SK-N-SH treated with all-trans-retinoic acid at 6 μM for 48 hours (cell line): ENCODE data around the gene MADD.

Source experiments
- ARNTL ChIP-seq: fragments of 450-650 bp; formaldehyde crosslinking; IDR thresholded peaks from 2 replicates; pipeline ENCODE4 v1.5.0; 2020; ENCODE audit warnings: low read depth, mild to moderate bottlenecking, moderate library complexity, borderline replicate concordance
- CSDC2 ChIP-seq: fragments of 250-450 bp; sonication (Bioruptor Pico); IDR thresholded peaks from 2 replicates; pipeline ENCODE4 v1.5.0; 2020; ENCODE audit warnings: mild to moderate bottlenecking, moderate library complexity
- OSR1 ChIP-seq: fragments of 250-450 bp; sonication (Bioruptor Pico); IDR thresholded peaks from 2 replicates; pipeline ENCODE4 v1.8.0; 2022; ENCODE audit warnings: moderate library complexity, mild to moderate bottlenecking, inconsistent platforms
- PPARA ChIP-seq: fragments of 250-450 bp; sonication (Bioruptor Pico); IDR thresholded peaks from 2 replicates; pipeline ENCODE4 v1.5.0; 2020; ENCODE audit warnings: mild to moderate bottlenecking, borderline replicate concordance
- SNAI2 ChIP-seq: fragments of 250-450 bp; sonication (Bioruptor Pico); IDR thresholded peaks from 2 replicates; pipeline ENCODE4 v1.5.0; 2020; ENCODE audit warnings: mild to moderate bottlenecking, moderate library complexity
- TOX ChIP-seq: fragments of 250-450 bp; sonication (Bioruptor Pico); IDR thresholded peaks from 2 replicates; pipeline ENCODE4 v1.8.0; 2021; ENCODE audit warnings: mild to moderate bottlenecking, moderate library complexity, borderline replicate concordance
- ZNF565 ChIP-seq: fragments of 450-650 bp; formaldehyde crosslinking; conservative IDR thresholded peaks from 2 replicates; pipeline ENCODE4 v1.5.0; 2020; ENCODE audit warnings: low read depth, mild to moderate bottlenecking, moderate library complexity
- TF ChIP-seq, protein P1 (sequence below): fragments of 250-450 bp; sonication (Bioruptor Pico); IDR thresholded peaks from 2 replicates; pipeline ENCODE4 v1.5.1; 2020; ENCODE audit warnings: low read depth, mild to moderate bottlenecking, moderate library complexity
- TF ChIP-seq, protein P2 (sequence below): fragments of 250-450 bp; sonication (Bioruptor Pico); IDR thresholded peaks from 2 replicates; pipeline ENCODE4 v1.8.0; 2020; ENCODE audit warnings: mild to moderate bottlenecking, moderate library complexity, borderline replicate concordance
- TF ChIP-seq, protein P3 (sequence below): fragments of 250-450 bp; sonication (Bioruptor Pico); IDR thresholded peaks from 2 replicates; pipeline ENCODE4 v1.5.1; 2021; ENCODE audit warnings: mild to moderate bottlenecking, moderate library complexity

DNA sequence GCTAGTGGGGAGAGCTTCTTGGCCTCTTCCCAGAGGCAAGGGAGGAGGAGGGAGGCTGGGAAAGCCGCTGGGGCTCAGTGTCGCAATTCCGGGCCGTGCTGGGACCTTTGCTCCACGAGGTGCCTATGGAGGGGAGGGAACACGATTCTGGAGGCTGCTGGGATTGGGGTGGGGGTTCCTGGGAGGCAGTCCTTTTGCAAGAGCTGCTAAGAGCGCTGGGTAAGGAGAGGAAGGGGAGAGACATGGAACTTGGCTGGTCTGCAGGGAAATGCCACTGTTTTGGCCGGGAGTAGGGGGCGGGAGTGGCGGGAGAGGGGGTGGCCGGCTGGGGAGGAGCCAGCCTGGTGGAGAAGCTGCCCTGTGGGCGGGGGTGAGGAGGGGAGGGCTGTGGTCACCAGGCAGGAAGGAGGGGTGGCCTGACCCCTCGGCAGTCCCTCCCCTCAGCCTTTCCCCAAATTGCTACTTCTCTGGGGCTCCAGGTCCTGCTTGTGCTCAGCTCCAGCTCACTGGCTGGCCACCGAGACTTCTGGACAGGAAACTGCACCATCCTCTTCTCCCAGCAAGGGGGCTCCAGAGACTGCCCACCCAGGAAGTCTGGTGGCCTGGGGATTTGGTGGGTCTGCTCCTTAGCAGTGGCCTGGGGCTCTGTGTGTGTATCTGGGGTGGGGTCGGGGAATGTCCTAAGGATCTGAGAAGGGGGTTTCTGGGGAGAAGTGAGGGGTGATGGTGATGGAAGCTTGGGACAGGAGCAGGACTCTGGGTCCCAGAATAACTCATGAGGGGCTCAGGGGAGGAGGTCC lies 12.2 kb upstream of the MADD start, which contains the start of gene NR1H3:
- TF ChIP-seq TOX (CRISPR knock-in tag) (no peak), ARNTL (CRISPR knock-in tag) (no peak), SNAI2 (CRISPR knock-in tag) (no peak), PPARA (CRISPR knock-in tag) (no peak), ZNF565 (CRISPR knock-in tag) (no peak), CSDC2 (CRISPR knock-in tag) (no peak), OSR1 (CRISPR knock-in tag) (no peak)
- TF ChIP-seq, protein P1, sequence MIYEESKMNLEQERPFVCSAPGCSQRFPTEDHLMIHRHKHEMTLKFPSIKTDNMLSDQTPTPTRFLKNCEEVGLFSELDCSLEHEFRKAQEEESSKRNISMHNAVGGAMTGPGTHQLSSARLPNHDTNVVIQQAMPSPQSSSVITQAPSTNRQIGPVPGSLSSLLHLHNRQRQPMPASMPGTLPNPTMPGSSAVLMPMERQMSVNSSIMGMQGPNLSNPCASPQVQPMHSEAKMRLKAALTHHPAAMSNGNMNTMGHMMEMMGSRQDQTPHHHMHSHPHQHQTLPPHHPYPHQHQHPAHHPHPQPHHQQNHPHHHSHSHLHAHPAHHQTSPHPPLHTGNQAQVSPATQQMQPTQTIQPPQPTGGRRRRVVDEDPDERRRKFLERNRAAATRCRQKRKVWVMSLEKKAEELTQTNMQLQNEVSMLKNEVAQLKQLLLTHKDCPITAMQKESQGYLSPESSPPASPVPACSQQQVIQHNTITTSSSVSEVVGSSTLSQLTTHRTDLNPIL, result no peak
- TF ChIP-seq, protein P2, sequence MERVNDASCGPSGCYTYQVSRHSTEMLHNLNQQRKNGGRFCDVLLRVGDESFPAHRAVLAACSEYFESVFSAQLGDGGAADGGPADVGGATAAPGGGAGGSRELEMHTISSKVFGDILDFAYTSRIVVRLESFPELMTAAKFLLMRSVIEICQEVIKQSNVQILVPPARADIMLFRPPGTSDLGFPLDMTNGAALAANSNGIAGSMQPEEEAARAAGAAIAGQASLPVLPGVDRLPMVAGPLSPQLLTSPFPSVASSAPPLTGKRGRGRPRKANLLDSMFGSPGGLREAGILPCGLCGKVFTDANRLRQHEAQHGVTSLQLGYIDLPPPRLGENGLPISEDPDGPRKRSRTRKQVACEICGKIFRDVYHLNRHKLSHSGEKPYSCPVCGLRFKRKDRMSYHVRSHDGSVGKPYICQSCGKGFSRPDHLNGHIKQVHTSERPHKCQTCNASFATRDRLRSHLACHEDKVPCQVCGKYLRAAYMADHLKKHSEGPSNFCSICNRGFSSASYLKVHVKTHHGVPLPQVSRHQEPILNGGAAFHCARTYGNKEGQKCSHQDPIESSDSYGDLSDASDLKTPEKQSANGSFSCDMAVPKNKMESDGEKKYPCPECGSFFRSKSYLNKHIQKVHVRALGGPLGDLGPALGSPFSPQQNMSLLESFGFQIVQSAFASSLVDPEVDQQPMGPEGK, result no peak
- TF ChIP-seq, protein P3, sequence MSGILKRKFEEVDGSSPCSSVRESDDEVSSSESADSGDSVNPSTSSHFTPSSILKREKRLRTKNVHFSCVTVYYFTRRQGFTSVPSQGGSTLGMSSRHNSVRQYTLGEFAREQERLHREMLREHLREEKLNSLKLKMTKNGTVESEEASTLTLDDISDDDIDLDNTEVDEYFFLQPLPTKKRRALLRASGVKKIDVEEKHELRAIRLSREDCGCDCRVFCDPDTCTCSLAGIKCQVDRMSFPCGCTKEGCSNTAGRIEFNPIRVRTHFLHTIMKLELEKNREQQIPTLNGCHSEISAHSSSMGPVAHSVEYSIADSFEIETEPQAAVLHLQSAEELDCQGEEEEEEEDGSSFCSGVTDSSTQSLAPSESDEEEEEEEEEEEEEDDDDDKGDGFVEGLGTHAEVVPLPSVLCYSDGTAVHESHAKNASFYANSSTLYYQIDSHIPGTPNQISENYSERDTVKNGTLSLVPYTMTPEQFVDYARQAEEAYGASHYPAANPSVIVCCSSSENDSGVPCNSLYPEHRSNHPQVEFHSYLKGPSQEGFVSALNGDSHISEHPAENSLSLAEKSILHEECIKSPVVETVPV (CRISPR knock-in tag), result no peak
